22Rv1 (cell line): ENCODE measurements around the gene AGAP1.

Source experiments
- H3K27ac ChIP-seq: fragments of 450-650 bp; 2 replicates; pipeline ENCODE4 v1.5.1; 2017
- CTCF ChIP-seq: fragments of 450-650 bp; IDR thresholded peaks from 2 replicates; pipeline ENCODE4 v1.5.1; 2017; ENCODE audit warnings: mild to moderate bottlenecking
- ZFX ChIP-seq: fragments of 450-650 bp; IDR thresholded peaks from 2 replicates; pipeline ENCODE4 v1.6.1; 2017; ENCODE audit warnings: antibody characterized with exemption, borderline replicate concordance

The AGAP1 gene

GRCh38 chr2:235877275-235877802 is 383.5 kb downstream of the AGAP1 start:
- TF ChIP-seq CTCF (no peak), ZFX (no peak)

GRCh38 chr2:235879116-235879515 is 385.3 kb downstream of the AGAP1 start:
- no peak overlapping the region for H3K27ac ChIP-seq
- TF ChIP-seq CTCF (no peak), ZFX (no peak)

More at GRCh38 chr2:235877275-235877802, 383.5 kb downstream of the AGAP1 start:
- no peak overlapping the region for H3K27ac ChIP-seq

GRCh38 chr2:235883675-235884074 is 389.8 kb downstream of the AGAP1 start:
- no peak overlapping the region for H3K27ac ChIP-seq
- TF ChIP-seq ZFX (no peak), CTCF (no peak)

- H3K27ac ChIP-seq = no peak overlapping the region
- no peak for TF ChIP-seq ZFX
- no peak for TF ChIP-seq CTCF
Observed at GRCh38 chr2:235889302-235889630, 395.4 kb downstream of the AGAP1 start.

GRCh38 chr2:235893129-235893698 is 399.4 kb downstream of the AGAP1 start:
- no peak overlapping the region for H3K27ac ChIP-seq
- TF ChIP-seq ZFX (no peak), CTCF (no peak)

GRCh38 chr2:235894839-235895238 is 401.0 kb downstream of the AGAP1 start:
- TF ChIP-seq CTCF (no peak), ZFX (no peak)
- no peak overlapping the region for H3K27ac ChIP-seq

- TF ChIP-seq ZFX = no peak
- TF ChIP-seq CTCF = no peak
- H3K27ac ChIP-seq = no peak overlapping the region
Observed at GRCh38 chr2:235896061-235896460, 402.2 kb downstream of the AGAP1 start.
